ENCODE results near the gene U2AF2. TPM values are rescaled to one million over a fixed set of nuclear protein-coding genes. Genes with fewer than 3 reads are reported as not detected.
A peak's percentile ranks its signal among the peaks of the same experiment; 100 is the strongest.

Gene U2AF2
- total and polyA plus RNA-seq, 5 donors from 2014 or later = 7.2 to 283 (median 8.8) TPM

DNA sequence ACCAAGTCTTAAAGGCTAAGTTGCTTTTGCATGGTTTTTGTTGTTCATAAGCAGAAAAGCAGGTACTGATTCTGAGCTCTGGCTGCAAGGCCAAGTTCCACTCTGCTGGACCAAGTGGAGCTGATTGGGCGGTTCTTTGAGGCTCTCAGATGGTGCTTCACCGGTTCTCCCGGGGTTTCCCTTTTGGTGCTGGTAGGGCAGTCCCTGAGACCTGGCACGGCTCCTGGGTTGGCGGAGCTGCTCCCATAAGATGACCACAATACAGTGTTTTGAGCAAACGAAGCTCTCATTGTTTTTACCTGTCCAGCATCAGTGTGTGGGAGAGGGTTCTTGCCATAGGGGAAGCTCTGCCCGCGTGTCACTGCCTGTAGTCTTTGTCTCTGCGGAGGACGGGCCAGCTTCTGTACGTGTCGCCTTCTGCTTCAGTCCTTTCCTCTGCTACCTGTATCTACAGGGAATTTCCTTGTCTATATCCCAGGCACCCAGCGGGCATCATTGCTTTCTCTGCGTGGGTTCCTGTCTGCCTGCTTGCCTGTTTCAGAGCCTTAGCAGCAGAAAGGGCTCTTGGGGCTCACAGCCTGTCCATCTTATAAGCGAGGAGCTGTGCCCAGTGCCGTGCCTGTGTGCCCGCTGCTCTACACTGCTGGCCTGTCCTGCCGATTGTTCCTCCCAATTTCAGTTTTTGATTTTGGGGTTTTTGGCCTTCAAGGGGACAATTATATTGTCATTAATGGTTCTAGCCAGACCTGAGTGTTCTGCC, 2.3 kb downstream of the U2AF2 start:
- Mint-ChIP-seq H3K4me3 (peak overlapping the region; percentile 91 to 97 (median 94)), H3K27ac (peak overlapping the region; percentile 85 to 98 (median 86)), H3K9me3 (peaks cover 0 to 2% (median 0%) of the 10 kb centered on the region in 7 donors), H3K4me1 (peaks cover 7 to 57% (median 36%) of the 10 kb centered on the region in 4 donors), H3K36me3 (peaks cover 24% of the 10 kb centered on the region), H3K27me3 (peaks cover 14% of the 10 kb centered on the region)
- H3K27me3 ChIP-seq (ENCODE audit: control insufficient read depth, insufficient read depth, low read length) = no peaks in the 10 kb centered on the region
- H3K36me3 ChIP-seq (ENCODE audit: control insufficient read depth, insufficient read depth, low read length) = peaks cover 36% of the 10 kb centered on the region
- peaks cover 50% of the 10 kb centered on the region for H3K4me1 ChIP-seq (ENCODE audit: control insufficient read depth, insufficient read depth, low read length, poor library complexity, severe bottlenecking)
- H3K4me3 ChIP-seq (ENCODE audit: low read depth, low read length) = peak overlapping the region; percentile 93
- no peaks in the 10 kb centered on the region for H3K9me3 ChIP-seq (ENCODE audit: control insufficient read depth in 2 of 2, low read length in 2 of 2)
- no peak for DNase-seq
- H3K27ac ChIP-seq (ENCODE audit: insufficient read depth, low read length, poor library complexity, severe bottlenecking) = peak overlapping the region; percentile 55
- no peak for ATAC-seq (ENCODE audit: low read depth in 2 of 2)

DNA sequence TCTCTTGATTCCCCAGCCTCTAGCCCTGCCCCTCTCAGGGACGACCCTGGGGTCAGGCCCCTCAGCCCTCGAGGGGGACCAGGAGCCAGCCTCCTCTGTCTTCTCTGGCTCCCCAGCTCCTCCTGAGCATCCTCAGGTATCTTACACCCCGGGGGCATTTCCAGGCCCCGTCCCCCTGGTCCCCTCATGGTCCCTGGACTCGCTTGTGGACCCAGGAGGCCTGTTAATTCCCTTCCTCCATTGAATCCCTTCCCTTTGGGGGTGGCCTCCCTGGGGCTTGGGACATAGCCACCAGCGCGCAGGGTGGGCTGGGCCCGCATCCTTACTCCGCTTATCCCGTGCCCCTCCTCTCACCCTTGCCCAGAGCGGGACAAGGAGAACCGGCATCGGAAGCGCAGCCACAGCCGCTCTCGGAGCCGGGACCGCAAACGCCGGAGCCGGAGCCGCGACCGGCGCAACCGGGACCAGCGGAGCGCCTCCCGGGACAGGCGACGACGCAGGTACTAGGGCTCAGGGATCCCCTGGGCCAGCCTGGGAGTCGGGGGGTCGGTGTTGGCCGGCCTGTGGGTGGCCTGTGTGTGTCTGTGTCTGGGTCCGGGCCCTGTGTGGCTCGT, 4.1 kb downstream of the U2AF2 start:
- Mint-ChIP-seq H3K27me3 (peaks cover 7% of the 10 kb centered on the region), H3K36me3 (peaks cover 36% of the 10 kb centered on the region), H3K4me1 (peaks cover 7 to 64% (median 41%) of the 10 kb centered on the region in 4 donors), H3K4me3 (peak overlapping the region in 3 of 4 donors; percentile 36 to 91 (median 75)), H3K9me3 (peaks cover 0 to 2% (median 0%) of the 10 kb centered on the region in 7 donors), H3K27ac (no peak overlapping the region)
- Histone ChIP-seq H3K9me3 (ENCODE audit: control insufficient read depth in 2 of 2, low read length in 2 of 2) (no peaks in the 10 kb centered on the region), H3K36me3 (ENCODE audit: control insufficient read depth, insufficient read depth, low read length) (peaks cover 52% of the 10 kb centered on the region), H3K27ac (ENCODE audit: insufficient read depth, low read length, poor library complexity, severe bottlenecking) (peak overlapping the region; percentile 55), H3K27me3 (ENCODE audit: control insufficient read depth, insufficient read depth, low read length) (no peaks in the 10 kb centered on the region), H3K4me1 (ENCODE audit: control insufficient read depth, insufficient read depth, low read length, poor library complexity, severe bottlenecking) (peaks cover 50% of the 10 kb centered on the region), H3K4me3 (ENCODE audit: low read depth, low read length) (no peak overlapping the region)
- ATAC-seq (ENCODE audit: low read depth in 2 of 2) (no peak), DNase-seq (no peak)

DNA sequence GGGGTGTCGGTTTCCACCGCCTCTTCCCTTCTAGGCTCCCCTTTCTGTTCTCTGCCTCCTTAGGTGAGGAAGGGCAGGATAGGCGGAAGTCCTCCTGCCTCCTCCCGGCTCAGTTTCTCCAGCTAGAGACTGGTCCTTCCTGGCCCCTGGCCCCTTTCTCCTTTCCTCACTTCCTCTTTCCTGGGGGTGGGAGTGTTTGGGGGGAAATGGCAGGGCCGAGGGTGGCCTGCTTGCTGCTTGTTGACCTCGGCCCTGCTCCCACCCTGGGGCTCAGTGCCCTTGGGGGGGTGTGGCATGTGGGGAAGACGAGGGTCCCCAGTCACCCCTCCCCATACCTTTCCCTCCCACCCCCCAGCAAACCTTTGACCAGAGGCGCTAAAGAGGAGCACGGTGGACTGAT, 5.0 kb downstream of the U2AF2 start:
- Histone ChIP-seq H3K27me3 (ENCODE audit: control insufficient read depth, insufficient read depth, low read length) (no peaks in the 10 kb centered on the region), H3K4me3 (ENCODE audit: low read depth, low read length) (no peak overlapping the region), H3K27ac (ENCODE audit: insufficient read depth, low read length, poor library complexity, severe bottlenecking) (no peak overlapping the region), H3K4me1 (ENCODE audit: control insufficient read depth, insufficient read depth, low read length, poor library complexity, severe bottlenecking) (peaks cover 50% of the 10 kb centered on the region), H3K9me3 (ENCODE audit: control insufficient read depth in 2 of 2, low read length in 2 of 2) (no peaks in the 10 kb centered on the region), H3K36me3 (ENCODE audit: control insufficient read depth, insufficient read depth, low read length) (peaks cover 61% of the 10 kb centered on the region)
- no peak for DNase-seq
- ATAC-seq (ENCODE audit: low read depth in 2 of 2) = no peak
- no peaks in the 10 kb centered on the region for H3K27me3 Mint-ChIP-seq
- peaks cover 7 to 69% (median 41%) of the 10 kb centered on the region in 4 donors for H3K4me1 Mint-ChIP-seq
- H3K36me3 Mint-ChIP-seq = peaks cover 42% of the 10 kb centered on the region
- H3K4me3 Mint-ChIP-seq = peak overlapping the region; percentile 36 to 91 (median 76)
- no peaks in the 10 kb centered on the region for H3K9me3 Mint-ChIP-seq
- peak overlapping the region; percentile 32 to 59 (median 47) for H3K27ac Mint-ChIP-seq

DNA sequence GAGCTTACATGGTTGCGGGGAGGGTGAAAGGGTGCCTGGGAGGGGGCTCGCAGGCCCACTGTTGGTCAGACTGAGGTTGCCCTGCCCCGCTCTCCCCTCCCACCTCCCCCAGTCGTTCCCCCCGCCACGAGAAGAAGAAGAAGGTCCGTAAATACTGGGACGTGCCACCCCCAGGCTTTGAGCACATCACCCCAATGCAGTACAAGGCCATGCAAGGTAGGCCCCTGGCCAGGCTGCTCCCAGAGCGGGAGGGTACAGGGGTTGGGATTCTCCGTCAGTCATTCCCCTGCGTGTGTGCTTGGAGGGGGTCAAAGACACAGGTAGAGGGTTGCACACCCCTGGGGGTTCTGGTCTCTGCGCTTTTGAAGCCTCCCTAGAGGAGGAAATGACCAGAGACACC, 5.6 kb downstream of the U2AF2 start:
- DNase-seq (no peak), ATAC-seq (ENCODE audit: low read depth in 2 of 2) (no peak)
- H3K4me3 Mint-ChIP-seq = peak overlapping the region in 1 of 4 donors; percentile 79
- no peak overlapping the region for H3K27ac ChIP-seq (ENCODE audit: insufficient read depth, low read length, poor library complexity, severe bottlenecking)
- H3K4me3 ChIP-seq (ENCODE audit: low read depth, low read length) = no peak overlapping the region
- no peaks in the 10 kb centered on the region for H3K9me3 ChIP-seq (ENCODE audit: control insufficient read depth in 2 of 2, low read length in 2 of 2)
- no peaks in the 10 kb centered on the region for H3K27me3 Mint-ChIP-seq
- H3K36me3 Mint-ChIP-seq = peaks cover 45% of the 10 kb centered on the region
- peaks cover 50% of the 10 kb centered on the region for H3K4me1 ChIP-seq (ENCODE audit: control insufficient read depth, insufficient read depth, low read length, poor library complexity, severe bottlenecking)
- H3K4me1 Mint-ChIP-seq = peaks cover 7 to 70% (median 41%) of the 10 kb centered on the region in 4 donors
- peak overlapping the region in 1 of 3 donors; percentile 32 for H3K27ac Mint-ChIP-seq
- H3K9me3 Mint-ChIP-seq = no peaks in the 10 kb centered on the region
- H3K27me3 ChIP-seq (ENCODE audit: control insufficient read depth, insufficient read depth, low read length) = no peaks in the 10 kb centered on the region
- peaks cover 64% of the 10 kb centered on the region for H3K36me3 ChIP-seq (ENCODE audit: control insufficient read depth, insufficient read depth, low read length)

DNA sequence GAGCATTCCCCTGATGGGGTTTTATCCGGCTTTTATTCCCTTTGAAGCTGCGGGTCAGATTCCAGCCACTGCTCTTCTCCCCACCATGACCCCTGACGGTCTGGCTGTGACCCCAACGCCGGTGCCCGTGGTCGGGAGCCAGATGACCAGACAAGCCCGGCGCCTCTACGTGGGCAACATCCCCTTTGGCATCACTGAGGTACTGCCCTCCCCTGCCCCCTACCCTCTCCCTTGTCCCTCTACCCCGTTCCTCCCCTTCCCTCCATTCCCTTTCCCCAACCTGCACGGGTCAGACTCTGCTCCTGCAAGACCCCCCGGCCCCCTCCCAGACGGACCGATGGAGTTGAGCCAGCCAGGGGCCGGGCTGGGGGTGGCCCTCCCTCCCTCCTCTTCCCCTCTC, 6.2 kb downstream of the U2AF2 start:
- H3K9me3 Mint-ChIP-seq = no peaks in the 10 kb centered on the region
- Histone ChIP-seq H3K4me3 (ENCODE audit: low read depth, low read length) (no peak overlapping the region), H3K27me3 (ENCODE audit: control insufficient read depth, insufficient read depth, low read length) (no peaks in the 10 kb centered on the region), H3K36me3 (ENCODE audit: control insufficient read depth, insufficient read depth, low read length) (peaks cover 67% of the 10 kb centered on the region), H3K4me1 (ENCODE audit: control insufficient read depth, insufficient read depth, low read length, poor library complexity, severe bottlenecking) (peaks cover 44% of the 10 kb centered on the region), H3K9me3 (ENCODE audit: control insufficient read depth in 2 of 2, low read length in 2 of 2) (no peaks in the 10 kb centered on the region), H3K27ac (ENCODE audit: insufficient read depth, low read length, poor library complexity, severe bottlenecking) (no peak overlapping the region)
- peaks cover 44% of the 10 kb centered on the region for H3K36me3 Mint-ChIP-seq
- DNase-seq (no peak), ATAC-seq (ENCODE audit: low read depth in 2 of 2) (no peak)
- H3K4me3 Mint-ChIP-seq = peak overlapping the region in 1 of 4 donors; percentile 79
- no peak overlapping the region for H3K27ac Mint-ChIP-seq
- H3K27me3 Mint-ChIP-seq = no peaks in the 10 kb centered on the region
- peaks cover 7 to 67% (median 37%) of the 10 kb centered on the region in 4 donors for H3K4me1 Mint-ChIP-seq

DNA sequence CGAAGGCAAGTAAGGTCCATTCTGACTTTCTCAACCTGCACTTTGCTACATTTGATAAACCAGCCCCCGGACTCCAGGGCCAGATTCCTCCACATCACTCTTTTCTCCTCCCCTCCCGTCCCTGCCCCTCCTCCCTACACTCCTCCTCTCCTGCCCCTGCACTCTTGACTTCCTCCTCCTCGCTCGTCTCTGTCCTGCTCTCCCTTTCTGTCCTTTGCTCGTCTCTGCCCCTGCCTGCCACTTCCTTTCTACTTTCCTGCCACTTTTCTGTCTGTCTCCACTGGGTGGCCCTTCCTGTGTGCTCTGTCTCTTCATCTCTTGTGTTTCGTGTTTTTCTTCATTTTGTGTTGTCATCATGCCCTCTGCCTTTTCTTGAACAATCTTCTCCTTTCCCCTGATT, 7.0 kb downstream of the U2AF2 start:
- H3K9me3 ChIP-seq (ENCODE audit: control insufficient read depth in 2 of 2, low read length in 2 of 2) = no peaks in the 10 kb centered on the region
- peaks cover 44% of the 10 kb centered on the region for H3K36me3 Mint-ChIP-seq
- H3K27me3 ChIP-seq (ENCODE audit: control insufficient read depth, insufficient read depth, low read length) = no peaks in the 10 kb centered on the region
- DNase-seq = no peak
- H3K27me3 Mint-ChIP-seq = no peaks in the 10 kb centered on the region
- H3K36me3 ChIP-seq (ENCODE audit: control insufficient read depth, insufficient read depth, low read length) = peaks cover 75% of the 10 kb centered on the region
- peaks cover 7 to 65% (median 29%) of the 10 kb centered on the region in 4 donors for H3K4me1 Mint-ChIP-seq
- no peaks in the 10 kb centered on the region for H3K9me3 Mint-ChIP-seq
- H3K4me1 ChIP-seq (ENCODE audit: control insufficient read depth, insufficient read depth, low read length, poor library complexity, severe bottlenecking) = peaks cover 36% of the 10 kb centered on the region
- H3K27ac ChIP-seq (ENCODE audit: insufficient read depth, low read length, poor library complexity, severe bottlenecking) = no peak overlapping the region
- ATAC-seq (ENCODE audit: low read depth in 2 of 2) = no peak
- peak overlapping the region in 2 of 4 donors; percentile 62 to 82 for H3K4me3 Mint-ChIP-seq
- H3K27ac Mint-ChIP-seq = peak overlapping the region in 1 of 3 donors; percentile 71
- no peak overlapping the region for H3K4me3 ChIP-seq (ENCODE audit: low read depth, low read length)

DNA sequence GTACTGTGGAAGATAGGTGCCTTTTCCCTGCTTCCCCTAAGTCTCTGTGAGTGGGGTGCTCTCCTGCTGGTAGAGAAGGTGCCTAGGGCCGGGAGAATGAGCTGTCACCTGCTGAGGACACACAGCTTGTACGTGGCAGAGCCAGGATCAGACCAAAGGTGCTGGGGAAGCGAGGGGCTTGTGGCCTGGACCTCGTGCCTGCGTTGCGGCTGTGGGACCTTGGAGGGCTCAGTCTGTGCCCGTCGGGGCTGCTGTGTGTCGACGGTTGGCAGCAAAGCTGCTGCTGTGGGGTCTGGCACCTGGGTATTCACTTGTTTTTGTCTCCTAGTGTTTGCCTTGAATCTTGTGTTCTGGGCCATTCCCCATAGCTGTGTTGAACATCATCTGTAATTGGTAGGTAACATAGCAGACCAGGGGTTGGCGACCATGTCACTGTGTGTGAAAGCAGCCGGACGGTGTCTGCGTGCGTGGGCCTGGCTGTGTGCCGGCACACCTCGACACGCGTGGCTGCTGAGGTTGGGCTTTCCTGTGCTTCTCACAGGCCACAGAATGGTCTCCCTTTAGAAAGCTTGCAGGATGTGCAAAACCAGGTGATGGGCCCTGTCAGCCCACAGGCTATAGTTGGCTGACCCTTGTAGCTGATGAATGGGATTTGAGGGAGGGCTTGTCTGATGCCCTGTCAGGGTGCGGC, 9.2 kb downstream of the U2AF2 start:
- peaks cover 90% of the 10 kb centered on the region for H3K36me3 ChIP-seq (ENCODE audit: control insufficient read depth, insufficient read depth, low read length)
- H3K27me3 Mint-ChIP-seq = no peaks in the 10 kb centered on the region
- H3K4me3 ChIP-seq (ENCODE audit: low read depth, low read length) = no peak overlapping the region
- ATAC-seq (ENCODE audit: low read depth in 2 of 2) = no peak
- H3K4me3 Mint-ChIP-seq = peak overlapping the region in 1 of 4 donors; percentile 22
- no peak overlapping the region for H3K27ac ChIP-seq (ENCODE audit: insufficient read depth, low read length, poor library complexity, severe bottlenecking)
- H3K27ac Mint-ChIP-seq = peak overlapping the region in 1 of 3 donors; percentile 52
- no peak for DNase-seq
- H3K9me3 ChIP-seq (ENCODE audit: control insufficient read depth in 2 of 2, low read length in 2 of 2) = no peaks in the 10 kb centered on the region
- H3K36me3 Mint-ChIP-seq = peaks cover 37% of the 10 kb centered on the region
- H3K4me1 ChIP-seq (ENCODE audit: control insufficient read depth, insufficient read depth, low read length, poor library complexity, severe bottlenecking) = peaks cover 14% of the 10 kb centered on the region
- H3K27me3 ChIP-seq (ENCODE audit: control insufficient read depth, insufficient read depth, low read length) = no peaks in the 10 kb centered on the region
- H3K9me3 Mint-ChIP-seq = no peaks in the 10 kb centered on the region
- H3K4me1 Mint-ChIP-seq = peaks cover 0 to 57% (median 15%) of the 10 kb centered on the region in 4 donors
